DMS114 treated with DMSO at 0.1 percent for 48 hours (cell line): ENCODE results near the gene TMEM117.
"Not testable (repeated sequence)": the region's sequence is repeated elsewhere in the genome, so short reads cannot be mapped to it uniquely, and the experiment has no call there.

Experiments
- DNase-seq: peaks from one replicate; lab custom pipeline; 2025; ENCODE audit not compliant: unreplicated experiment; lab: John Stamatoyannopoulos, UW

The TMEM117 gene

GRCh38 chr12:43836475-43836989 is 651 bp downstream of the TMEM117 start:
- DNase-seq: peak; percentile 41

- DNase-seq: no peak
Observed at GRCh38 chr12:43840338-43840737, 4.5 kb downstream of the TMEM117 start.

- DNase-seq: no peak
Observed at GRCh38 chr12:43841253-43841652, 5.4 kb downstream of the TMEM117 start.

- no peak for DNase-seq
Observed at GRCh38 chr12:43842259-43842658, 6.4 kb downstream of the TMEM117 start.

GRCh38 chr12:43847425-43848225 is 11.7 kb downstream of the TMEM117 start:
- DNase-seq: not testable (repeated sequence)

GRCh38 chr12:43848226-43848507 is 12.3 kb downstream of the TMEM117 start:
- DNase-seq: no peak

GRCh38 chr12:43848786-43849185 is 12.9 kb downstream of the TMEM117 start:
- no peak for DNase-seq

- DNase-seq: no peak
Observed at GRCh38 chr12:43852744-43853143, 16.9 kb downstream of the TMEM117 start.

- no peak for DNase-seq
Observed at GRCh38 chr12:43856972-43857371, 21.1 kb downstream of the TMEM117 start.

- no peak for DNase-seq
Observed at GRCh38 chr12:43858096-43858495, 22.2 kb downstream of the TMEM117 start.

GRCh38 chr12:43858991-43859390 is 23.1 kb downstream of the TMEM117 start:
- DNase-seq: no peak

- no peak for DNase-seq
Observed at GRCh38 chr12:43861015-43861839, 25.3 kb downstream of the TMEM117 start.

GRCh38 chr12:43861840-43862150 is 25.9 kb downstream of the TMEM117 start:
- DNase-seq: no peak

GRCh38 chr12:43863770-43864366 is 28.0 kb downstream of the TMEM117 start:
- no peak for DNase-seq

- DNase-seq: not testable (repeated sequence)
Observed at GRCh38 chr12:43864557-43864956, 28.7 kb downstream of the TMEM117 start.

- no peak for DNase-seq
Observed at GRCh38 chr12:43869184-43869583, 33.3 kb downstream of the TMEM117 start.

- DNase-seq: not testable (repeated sequence)
Observed at GRCh38 chr12:43869765-43870164, 33.9 kb downstream of the TMEM117 start.

- DNase-seq: not testable (repeated sequence)
Observed at GRCh38 chr12:43871258-43871657, 35.4 kb downstream of the TMEM117 start.

GRCh38 chr12:43872396-43872795 is 36.5 kb downstream of the TMEM117 start:
- DNase-seq: no peak

- DNase-seq: no peak
Observed at GRCh38 chr12:43878050-43878449, 42.2 kb downstream of the TMEM117 start.

- no peak for DNase-seq
Observed at GRCh38 chr12:43880547-43880946, 44.7 kb downstream of the TMEM117 start.
